ENCODE data around the gene HAO1.

Gene HAO1

DNA sequence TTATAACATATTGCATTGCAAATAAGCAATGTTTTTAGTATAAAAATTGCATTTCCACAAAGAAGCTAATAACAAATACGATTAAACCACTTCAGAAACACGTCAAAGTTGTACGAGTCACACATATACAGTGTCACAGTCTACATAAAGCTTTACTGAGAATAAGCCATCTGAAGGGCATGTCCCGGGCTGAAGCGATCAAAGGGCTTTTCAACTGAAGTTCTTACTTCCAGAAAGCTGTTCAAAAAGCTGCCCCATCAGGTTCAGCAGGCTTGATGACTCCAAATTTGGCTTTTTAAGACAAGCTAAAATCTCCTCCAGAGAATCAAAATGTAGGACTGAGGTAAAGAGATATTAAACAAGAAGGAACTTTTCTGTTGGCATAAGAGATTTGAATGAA, 37.5 kb upstream of the HAO1 start:
- in situ Hi-C loops (cut with MboI; ENCODE audit: low sequenced_read_pairs, unreplicated experiment): no loop called here
- no peak for DNase-seq (ENCODE audit: low spot score)
- TF ChIP-seq, protein P1, sequence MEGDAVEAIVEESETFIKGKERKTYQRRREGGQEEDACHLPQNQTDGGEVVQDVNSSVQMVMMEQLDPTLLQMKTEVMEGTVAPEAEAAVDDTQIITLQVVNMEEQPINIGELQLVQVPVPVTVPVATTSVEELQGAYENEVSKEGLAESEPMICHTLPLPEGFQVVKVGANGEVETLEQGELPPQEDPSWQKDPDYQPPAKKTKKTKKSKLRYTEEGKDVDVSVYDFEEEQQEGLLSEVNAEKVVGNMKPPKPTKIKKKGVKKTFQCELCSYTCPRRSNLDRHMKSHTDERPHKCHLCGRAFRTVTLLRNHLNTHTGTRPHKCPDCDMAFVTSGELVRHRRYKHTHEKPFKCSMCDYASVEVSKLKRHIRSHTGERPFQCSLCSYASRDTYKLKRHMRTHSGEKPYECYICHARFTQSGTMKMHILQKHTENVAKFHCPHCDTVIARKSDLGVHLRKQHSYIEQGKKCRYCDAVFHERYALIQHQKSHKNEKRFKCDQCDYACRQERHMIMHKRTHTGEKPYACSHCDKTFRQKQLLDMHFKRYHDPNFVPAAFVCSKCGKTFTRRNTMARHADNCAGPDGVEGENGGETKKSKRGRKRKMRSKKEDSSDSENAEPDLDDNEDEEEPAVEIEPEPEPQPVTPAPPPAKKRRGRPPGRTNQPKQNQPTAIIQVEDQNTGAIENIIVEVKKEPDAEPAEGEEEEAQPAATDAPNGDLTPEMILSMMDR (IDR thresholded peaks at IDR 0.05; ENCODE audit: borderline replicate concordance, control extremely low read depth, extremely low read depth, insufficient read depth, missing control alignments): no peak

DNA sequence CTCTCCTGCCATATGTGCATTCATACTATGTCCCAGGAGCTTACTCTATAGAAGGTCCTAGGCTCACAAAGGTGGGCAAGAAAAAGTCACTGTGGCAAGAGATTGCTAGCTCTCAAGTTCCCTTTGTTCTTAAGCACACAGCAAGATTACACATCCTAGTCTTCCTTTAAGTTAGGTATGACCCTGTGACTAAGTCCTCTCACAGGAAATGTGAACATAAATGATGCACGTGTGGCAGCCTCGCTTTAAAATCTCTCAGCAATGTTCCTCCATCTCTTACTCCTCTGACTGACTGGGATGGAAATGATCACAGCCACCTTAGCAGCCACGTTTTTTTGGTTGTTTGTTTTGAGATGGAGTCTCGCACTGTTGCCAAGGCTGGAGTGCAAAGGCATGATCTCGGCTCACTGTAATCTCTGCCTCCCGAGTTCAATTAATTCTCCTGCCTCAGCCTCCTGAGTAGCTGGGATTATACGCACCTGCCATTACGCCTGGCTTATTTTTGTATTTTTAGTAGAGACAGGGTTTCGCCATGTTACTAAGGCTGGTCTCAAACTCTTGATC, 35.7 kb upstream of the HAO1 start:
- TF ChIP-seq, protein P1 (IDR thresholded peaks at IDR 0.05; ENCODE audit: borderline replicate concordance, control extremely low read depth, extremely low read depth, insufficient read depth, missing control alignments): no peak

DNA sequence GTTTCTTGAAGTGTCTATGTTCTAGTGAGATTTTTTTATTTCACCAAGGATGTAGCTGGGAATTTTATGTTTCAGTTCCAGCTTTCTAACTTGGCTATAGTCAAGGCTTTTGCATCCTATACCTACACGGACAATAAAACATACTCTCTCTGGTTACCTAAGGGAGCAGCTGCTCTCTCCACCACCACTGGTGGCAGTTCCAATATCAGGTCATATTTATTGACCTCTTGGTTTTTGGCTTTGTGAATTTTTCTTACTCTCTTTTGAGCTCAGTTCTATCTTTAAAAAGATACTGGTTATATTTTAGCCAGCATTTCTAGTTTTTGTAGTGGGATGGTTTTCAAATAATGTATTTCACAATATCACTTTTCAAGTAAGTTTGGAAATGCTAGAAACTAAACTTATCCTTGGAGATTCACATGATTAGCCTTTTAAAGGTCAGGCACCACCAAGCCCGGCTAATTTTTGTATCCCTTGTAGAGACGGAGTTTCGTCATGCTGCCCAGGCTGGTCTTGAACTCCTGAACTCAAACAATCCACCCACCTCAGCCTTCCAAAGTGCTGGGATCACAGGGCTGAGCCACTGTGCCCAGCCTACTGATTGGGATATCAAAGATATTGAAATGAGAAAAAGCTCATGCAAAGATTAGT, 34.7 kb upstream of the HAO1 start:
- TF ChIP-seq, protein P1 (IDR thresholded peaks at IDR 0.05; ENCODE audit: borderline replicate concordance, control extremely low read depth, extremely low read depth, insufficient read depth, missing control alignments): no peak
- in situ Hi-C loops (cut with MboI; ENCODE audit: low sequenced_read_pairs, unreplicated experiment): no loop called here
- no peak for DNase-seq (ENCODE audit: low spot score)

More for the DNA sequence above, 35.7 kb upstream of the HAO1 start:
- DNase-seq (ENCODE audit: low spot score): no peak
- in situ Hi-C loops (cut with MboI; ENCODE audit: low sequenced_read_pairs, unreplicated experiment): no loop called here

DNA sequence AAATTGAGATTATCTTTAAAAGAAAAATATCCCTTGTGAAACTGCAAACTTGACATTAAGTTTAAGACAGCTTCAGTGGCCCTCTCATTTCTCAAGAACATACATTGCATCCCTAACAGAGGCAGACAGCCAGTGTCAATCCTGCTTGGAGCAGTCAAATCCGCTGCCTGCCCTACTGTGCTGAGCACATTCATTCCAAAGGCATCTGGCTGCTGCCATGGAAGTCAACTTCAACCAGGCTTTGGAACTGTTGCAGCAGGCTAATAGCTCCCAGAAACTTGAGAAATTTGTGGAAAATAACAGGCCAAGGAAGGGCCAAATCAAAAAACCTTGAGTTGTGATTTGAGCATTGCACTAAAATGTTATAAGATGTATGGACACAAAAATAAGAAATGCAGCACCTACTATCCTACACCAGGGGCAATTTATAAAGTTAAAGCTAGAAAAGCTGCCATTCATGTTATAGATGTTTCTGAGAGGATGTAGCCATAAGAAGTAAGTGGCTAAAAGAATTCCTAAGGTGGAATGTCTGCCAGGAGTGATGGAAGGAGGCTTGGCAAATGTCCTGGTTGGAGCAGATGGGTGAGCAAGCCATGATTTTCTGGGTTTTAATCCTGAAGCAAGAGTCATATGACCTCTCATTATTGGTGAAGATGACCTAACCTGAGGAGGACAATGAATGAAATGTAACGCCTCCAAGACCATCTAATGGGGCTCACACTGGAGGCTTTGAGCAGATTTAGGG, 31.4 kb upstream of the HAO1 start:
- in situ Hi-C loops (cut with MboI; ENCODE audit: low sequenced_read_pairs, unreplicated experiment): no loop called here
- no peak for DNase-seq (ENCODE audit: low spot score)
- TF ChIP-seq, protein P1 (IDR thresholded peaks at IDR 0.05; ENCODE audit: borderline replicate concordance, control extremely low read depth, extremely low read depth, insufficient read depth, missing control alignments): no peak

DNA sequence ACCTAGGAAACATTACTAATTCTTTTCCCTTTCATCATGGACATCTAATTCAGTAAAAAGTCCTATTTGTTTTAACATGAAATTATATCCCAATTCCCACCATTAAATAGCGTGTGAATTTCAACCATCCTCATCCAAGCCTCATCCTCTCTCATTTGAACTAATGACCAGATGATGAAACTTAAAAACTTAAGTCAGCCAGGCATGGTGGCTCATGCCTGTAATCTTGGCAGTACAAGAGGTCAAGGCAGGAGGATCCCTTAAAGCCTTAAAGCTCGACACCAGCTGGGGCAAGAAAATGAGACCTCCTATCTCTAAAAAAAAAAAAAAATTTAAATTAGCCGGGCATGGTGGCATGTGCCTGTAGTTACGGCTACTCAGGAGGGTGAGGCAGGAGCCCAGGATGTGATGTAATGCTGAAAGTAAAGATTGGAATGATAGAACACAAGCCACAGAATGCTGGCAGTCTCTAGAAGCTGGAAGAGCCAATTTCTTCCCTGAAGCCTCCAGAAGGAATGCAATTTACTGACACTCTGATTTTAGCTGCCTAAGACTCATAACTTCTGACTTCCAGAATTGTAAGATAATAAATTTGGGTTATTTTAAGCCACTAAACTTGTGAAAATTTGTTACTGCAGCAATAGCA, 27.1 kb upstream of the HAO1 start:
- in situ Hi-C loops (cut with MboI; ENCODE audit: low sequenced_read_pairs, unreplicated experiment): no loop called here
- TF ChIP-seq, protein P1 (IDR thresholded peaks at IDR 0.05; ENCODE audit: borderline replicate concordance, control extremely low read depth, extremely low read depth, insufficient read depth, missing control alignments): no peak
- no peak for DNase-seq (ENCODE audit: low spot score)

DNA sequence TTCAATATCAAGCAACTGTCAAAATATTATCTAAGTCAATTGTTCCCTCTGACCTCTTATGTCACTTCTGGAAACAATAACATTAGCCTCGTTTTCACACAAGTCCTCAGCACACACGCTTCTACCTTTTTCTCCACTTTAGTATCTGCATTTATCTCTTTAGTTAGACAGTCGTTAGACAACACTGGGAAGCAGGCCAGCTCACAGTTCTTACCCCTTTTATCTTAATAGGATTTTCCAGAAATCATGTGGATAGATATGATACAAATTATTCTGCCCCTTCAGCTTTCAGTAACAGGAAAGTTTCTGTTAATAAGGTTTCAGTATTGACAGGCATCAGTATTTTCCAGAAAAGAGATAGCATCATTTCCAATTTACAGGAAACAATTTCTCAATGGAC, 25.9 kb upstream of the HAO1 start:
- no peak for DNase-seq (ENCODE audit: low spot score)
- in situ Hi-C loops (cut with MboI; ENCODE audit: low sequenced_read_pairs, unreplicated experiment): no loop called here
- TF ChIP-seq, protein P1 (IDR thresholded peaks at IDR 0.05; ENCODE audit: borderline replicate concordance, control extremely low read depth, extremely low read depth, insufficient read depth, missing control alignments): no peak

Data from GM13976 (cell line).